ENCODE data around the gene OR11A1.

OR11A1 gene

GRCh38 chr6:29487660-29488059, 30.8 kb upstream of the OR11A1 start, which contains the start of gene MAS1L:
Gene MAS1L (minus strand): TSS chr6:29487956. CDS start chr6:29487902, 54 bp downstream.
- no peak within 1 kb of the TSS for H3K27ac ChIP-seq (ENCODE audit: low read depth, low read length)
- no peaks in the 10 kb centered on the region for H3K36me3 ChIP-seq (ENCODE audit: control insufficient read depth, insufficient read depth, low read length)
- no peak within 1 kb of the TSS for H3K4ac ChIP-seq (ENCODE audit: low read depth, low read length)
- H3K27me3 ChIP-seq (ENCODE audit: insufficient read depth, low read length, poor library complexity) = no peaks in the 10 kb centered on the region
- H4K8ac ChIP-seq (ENCODE audit: low read depth, low read length) = no peak within 1 kb of the TSS
- no peaks in the 10 kb centered on the region for H3K4me1 ChIP-seq (ENCODE audit: control insufficient read depth, low read depth, low read length)
- no peak for DNase-seq
- H3K18ac ChIP-seq (ENCODE audit: low read length) = no peak within 1 kb of the TSS
- no peak within 1 kb of the TSS for H3K9ac ChIP-seq (ENCODE audit: low read length)
- no peak within 1 kb of the TSS for H2BK5ac ChIP-seq (ENCODE audit: low read length)
- H4K5ac ChIP-seq (ENCODE audit: low read length) = no peak within 1 kb of the TSS
- no peak within 1 kb of the TSS for H2AK5ac ChIP-seq (ENCODE audit: low read length)
- no peak within 1 kb of the TSS for H3K4me3 ChIP-seq (ENCODE audit: low read length)
- WGBS (ENCODE audit: extremely low coverage, insufficient coverage, low lambda C conversion rate) = no CpG with 5 or more reads among the region's 2 CpGs
- no peak within 1 kb of the TSS for H2BK15ac ChIP-seq (replicated peaks; ENCODE audit: low read depth)
- H3K23ac ChIP-seq (ENCODE audit: low read length) = no peak within 1 kb of the TSS
- no peak within 1 kb of the TSS for H3K4me2 ChIP-seq (ENCODE audit: low read length)
- H3K79me2 ChIP-seq (ENCODE audit: control insufficient read depth, insufficient read depth, low read length) = no peaks in the 10 kb centered on the region
- no peak within 1 kb of the TSS for H2BK120ac ChIP-seq (ENCODE audit: low read depth, low read length)
- no peaks in the 10 kb centered on the region for H3K79me1 ChIP-seq (ENCODE audit: low read length)
- no peak within 1 kb of the TSS for H3K56ac ChIP-seq (ENCODE audit: low read length)

- Histone ChIP-seq H3K9ac (ENCODE audit: low read length) (no peak overlapping the region), H3K4me1 (ENCODE audit: control insufficient read depth, low read depth, low read length) (no peaks in the 10 kb centered on the region), H3K4me3 (ENCODE audit: low read length) (no peak overlapping the region), H4K5ac (ENCODE audit: low read length) (no peak overlapping the region), H2BK120ac (ENCODE audit: low read depth, low read length) (no peak overlapping the region), H3K27me3 (ENCODE audit: insufficient read depth, low read length, poor library complexity) (no peaks in the 10 kb centered on the region), H4K8ac (ENCODE audit: low read depth, low read length) (no peak overlapping the region), H3K27ac (ENCODE audit: low read depth, low read length) (no peak overlapping the region), H3K4ac (ENCODE audit: low read depth, low read length) (no peak overlapping the region), H2BK5ac (ENCODE audit: low read length) (no peak overlapping the region), H3K18ac (ENCODE audit: low read length) (no peak overlapping the region), H3K4me2 (ENCODE audit: low read length) (no peak overlapping the region), H2BK15ac (replicated peaks; ENCODE audit: low read depth) (no peak overlapping the region), H3K79me1 (ENCODE audit: low read length) (no peaks in the 10 kb centered on the region), H2AK5ac (ENCODE audit: low read length) (no peak overlapping the region), H3K56ac (ENCODE audit: low read length) (no peak overlapping the region), H3K36me3 (ENCODE audit: control insufficient read depth, insufficient read depth, low read length) (no peaks in the 10 kb centered on the region), H3K23ac (ENCODE audit: low read length) (no peak overlapping the region), H3K79me2 (ENCODE audit: control insufficient read depth, insufficient read depth, low read length) (no peaks in the 10 kb centered on the region)
- WGBS (ENCODE audit: extremely low coverage, insufficient coverage, low lambda C conversion rate) = no CpG with 5 or more reads among the region's 5 CpGs
- no peak for DNase-seq
Measured at GRCh38 chr6:29487131-29487530, 30.3 kb upstream of the OR11A1 start.

- H2AK5ac ChIP-seq (ENCODE audit: low read length) = no peak overlapping the region
- H3K4me2 ChIP-seq (ENCODE audit: low read length) = no peak overlapping the region
- H4K8ac ChIP-seq (ENCODE audit: low read depth, low read length) = no peak overlapping the region
- no peaks in the 10 kb centered on the region for H3K27me3 ChIP-seq (ENCODE audit: insufficient read depth, low read length, poor library complexity)
- no peaks in the 10 kb centered on the region for H3K4me1 ChIP-seq (ENCODE audit: control insufficient read depth, low read depth, low read length)
- no peak overlapping the region for H3K56ac ChIP-seq (ENCODE audit: low read length)
- no peak overlapping the region for H4K5ac ChIP-seq (ENCODE audit: low read length)
- H3K27ac ChIP-seq (ENCODE audit: low read depth, low read length) = no peak overlapping the region
- H3K4ac ChIP-seq (ENCODE audit: low read depth, low read length) = no peak overlapping the region
- no CpG with 5 or more reads among the region's 4 CpGs for WGBS (ENCODE audit: extremely low coverage, insufficient coverage, low lambda C conversion rate)
- H2BK120ac ChIP-seq (ENCODE audit: low read depth, low read length) = no peak overlapping the region
- H2BK15ac ChIP-seq (replicated peaks; ENCODE audit: low read depth) = no peak overlapping the region
- no peak for DNase-seq
- H3K36me3 ChIP-seq (ENCODE audit: control insufficient read depth, insufficient read depth, low read length) = no peaks in the 10 kb centered on the region
- no peaks in the 10 kb centered on the region for H3K79me1 ChIP-seq (ENCODE audit: low read length)
- H3K23ac ChIP-seq (ENCODE audit: low read length) = no peak overlapping the region
- no peak overlapping the region for H2BK5ac ChIP-seq (ENCODE audit: low read length)
- no peaks in the 10 kb centered on the region for H3K79me2 ChIP-seq (ENCODE audit: control insufficient read depth, insufficient read depth, low read length)
- no peak overlapping the region for H3K18ac ChIP-seq (ENCODE audit: low read length)
- H3K9ac ChIP-seq (ENCODE audit: low read length) = no peak overlapping the region
- no peak overlapping the region for H3K4me3 ChIP-seq (ENCODE audit: low read length)
Measured at GRCh38 chr6:29486577-29486976, 29.7 kb upstream of the OR11A1 start.

- no peak overlapping the region for H3K18ac ChIP-seq (ENCODE audit: low read length)
- no peaks in the 10 kb centered on the region for H3K36me3 ChIP-seq (ENCODE audit: control insufficient read depth, insufficient read depth, low read length)
- no peak overlapping the region for H3K4me3 ChIP-seq (ENCODE audit: low read length)
- DNase-seq = no peak
- WGBS (ENCODE audit: extremely low coverage, insufficient coverage, low lambda C conversion rate) = no CpG with 5 or more reads among the region's 1 CpG
- H3K4ac ChIP-seq (ENCODE audit: low read depth, low read length) = no peak overlapping the region
- no peak overlapping the region for H4K5ac ChIP-seq (ENCODE audit: low read length)
- H3K79me2 ChIP-seq (ENCODE audit: control insufficient read depth, insufficient read depth, low read length) = no peaks in the 10 kb centered on the region
- no peak overlapping the region for H2AK5ac ChIP-seq (ENCODE audit: low read length)
- H3K4me1 ChIP-seq (ENCODE audit: control insufficient read depth, low read depth, low read length) = no peaks in the 10 kb centered on the region
- no peak overlapping the region for H3K9ac ChIP-seq (ENCODE audit: low read length)
- no peak overlapping the region for H3K56ac ChIP-seq (ENCODE audit: low read length)
- H4K8ac ChIP-seq (ENCODE audit: low read depth, low read length) = no peak overlapping the region
- no peaks in the 10 kb centered on the region for H3K27me3 ChIP-seq (ENCODE audit: insufficient read depth, low read length, poor library complexity)
- no peak overlapping the region for H3K27ac ChIP-seq (ENCODE audit: low read depth, low read length)
- no peak overlapping the region for H3K4me2 ChIP-seq (ENCODE audit: low read length)
- no peak overlapping the region for H3K23ac ChIP-seq (ENCODE audit: low read length)
- H2BK5ac ChIP-seq (ENCODE audit: low read length) = no peak overlapping the region
- no peaks in the 10 kb centered on the region for H3K79me1 ChIP-seq (ENCODE audit: low read length)
- no peak overlapping the region for H2BK120ac ChIP-seq (ENCODE audit: low read depth, low read length)
- H2BK15ac ChIP-seq (replicated peaks; ENCODE audit: low read depth) = no peak overlapping the region
Measured at GRCh38 chr6:29483735-29484134, 26.9 kb upstream of the OR11A1 start.

GRCh38 chr6:29483186-29483585, 26.3 kb upstream of the OR11A1 start:
- no peak overlapping the region for H2BK120ac ChIP-seq (ENCODE audit: low read depth, low read length)
- H3K56ac ChIP-seq (ENCODE audit: low read length) = no peak overlapping the region
- no peak overlapping the region for H2BK5ac ChIP-seq (ENCODE audit: low read length)
- no peak overlapping the region for H3K23ac ChIP-seq (ENCODE audit: low read length)
- WGBS (ENCODE audit: extremely low coverage, insufficient coverage, low lambda C conversion rate) = no CpG with 5 or more reads among the region's 3 CpGs
- no peaks in the 10 kb centered on the region for H3K36me3 ChIP-seq (ENCODE audit: control insufficient read depth, insufficient read depth, low read length)
- H3K4ac ChIP-seq (ENCODE audit: low read depth, low read length) = no peak overlapping the region
- no peak overlapping the region for H4K8ac ChIP-seq (ENCODE audit: low read depth, low read length)
- no peak overlapping the region for H3K27ac ChIP-seq (ENCODE audit: low read depth, low read length)
- no peak overlapping the region for H2BK15ac ChIP-seq (replicated peaks; ENCODE audit: low read depth)
- H3K18ac ChIP-seq (ENCODE audit: low read length) = no peak overlapping the region
- no peak for DNase-seq
- H2AK5ac ChIP-seq (ENCODE audit: low read length) = no peak overlapping the region
- H3K79me2 ChIP-seq (ENCODE audit: control insufficient read depth, insufficient read depth, low read length) = no peaks in the 10 kb centered on the region
- H3K4me3 ChIP-seq (ENCODE audit: low read length) = no peak overlapping the region
- H3K27me3 ChIP-seq (ENCODE audit: insufficient read depth, low read length, poor library complexity) = no peaks in the 10 kb centered on the region
- no peaks in the 10 kb centered on the region for H3K79me1 ChIP-seq (ENCODE audit: low read length)
- H3K9ac ChIP-seq (ENCODE audit: low read length) = no peak overlapping the region
- no peak overlapping the region for H4K5ac ChIP-seq (ENCODE audit: low read length)
- no peak overlapping the region for H3K4me2 ChIP-seq (ENCODE audit: low read length)
- no peaks in the 10 kb centered on the region for H3K4me1 ChIP-seq (ENCODE audit: control insufficient read depth, low read depth, low read length)

GRCh38 chr6:29479560-29479959, 22.7 kb upstream of the OR11A1 start:
- H3K23ac ChIP-seq (ENCODE audit: low read length) = no peak overlapping the region
- H3K79me1 ChIP-seq (ENCODE audit: low read length) = no peaks in the 10 kb centered on the region
- H3K4me1 ChIP-seq (ENCODE audit: control insufficient read depth, low read depth, low read length) = no peaks in the 10 kb centered on the region
- H3K79me2 ChIP-seq (ENCODE audit: control insufficient read depth, insufficient read depth, low read length) = no peaks in the 10 kb centered on the region
- H2BK5ac ChIP-seq (ENCODE audit: low read length) = no peak overlapping the region
- H4K5ac ChIP-seq (ENCODE audit: low read length) = no peak overlapping the region
- H2BK120ac ChIP-seq (ENCODE audit: low read depth, low read length) = no peak overlapping the region
- no peaks in the 10 kb centered on the region for H3K27me3 ChIP-seq (ENCODE audit: insufficient read depth, low read length, poor library complexity)
- no peak overlapping the region for H3K4me2 ChIP-seq (ENCODE audit: low read length)
- no peak overlapping the region for H3K9ac ChIP-seq (ENCODE audit: low read length)
- no peaks in the 10 kb centered on the region for H3K36me3 ChIP-seq (ENCODE audit: control insufficient read depth, insufficient read depth, low read length)
- no peak overlapping the region for H4K8ac ChIP-seq (ENCODE audit: low read depth, low read length)
- no peak overlapping the region for H2BK15ac ChIP-seq (replicated peaks; ENCODE audit: low read depth)
- H3K18ac ChIP-seq (ENCODE audit: low read length) = no peak overlapping the region
- WGBS (ENCODE audit: extremely low coverage, insufficient coverage, low lambda C conversion rate) = no CpG with 5 or more reads among the region's 2 CpGs
- H3K56ac ChIP-seq (ENCODE audit: low read length) = no peak overlapping the region
- DNase-seq = no peak
- no peak overlapping the region for H2AK5ac ChIP-seq (ENCODE audit: low read length)
- H3K27ac ChIP-seq (ENCODE audit: low read depth, low read length) = no peak overlapping the region
- H3K4ac ChIP-seq (ENCODE audit: low read depth, low read length) = no peak overlapping the region
- H3K4me3 ChIP-seq (ENCODE audit: low read length) = no peak overlapping the region
